ENCODE measurements around the gene TM9SF3.
"Not testable (repeated sequence)": the region's sequence is repeated elsewhere in the genome, so short reads cannot be mapped to it uniquely, and the experiment has no call there.

The TM9SF3 gene

DNA sequence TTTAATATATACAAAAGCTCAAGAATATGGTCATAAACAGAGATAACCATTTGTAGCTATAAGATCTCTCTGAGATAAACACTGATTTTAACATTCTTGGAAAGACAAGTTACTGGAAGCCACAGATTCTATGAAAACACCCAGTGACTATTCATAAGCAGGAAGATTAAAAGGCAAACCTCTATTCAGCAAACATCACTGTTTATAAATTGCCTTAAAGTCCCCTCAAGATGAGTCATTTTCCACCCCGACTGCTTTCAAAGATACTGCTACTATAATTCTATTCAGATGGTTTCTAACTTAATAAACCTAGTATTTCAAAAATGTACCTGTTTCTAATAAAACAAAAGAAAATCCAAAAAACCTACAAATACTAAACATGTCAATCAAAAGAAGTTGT lies 21.0 kb downstream of the TM9SF3 start:
- no peak for DNase-seq

DNA sequence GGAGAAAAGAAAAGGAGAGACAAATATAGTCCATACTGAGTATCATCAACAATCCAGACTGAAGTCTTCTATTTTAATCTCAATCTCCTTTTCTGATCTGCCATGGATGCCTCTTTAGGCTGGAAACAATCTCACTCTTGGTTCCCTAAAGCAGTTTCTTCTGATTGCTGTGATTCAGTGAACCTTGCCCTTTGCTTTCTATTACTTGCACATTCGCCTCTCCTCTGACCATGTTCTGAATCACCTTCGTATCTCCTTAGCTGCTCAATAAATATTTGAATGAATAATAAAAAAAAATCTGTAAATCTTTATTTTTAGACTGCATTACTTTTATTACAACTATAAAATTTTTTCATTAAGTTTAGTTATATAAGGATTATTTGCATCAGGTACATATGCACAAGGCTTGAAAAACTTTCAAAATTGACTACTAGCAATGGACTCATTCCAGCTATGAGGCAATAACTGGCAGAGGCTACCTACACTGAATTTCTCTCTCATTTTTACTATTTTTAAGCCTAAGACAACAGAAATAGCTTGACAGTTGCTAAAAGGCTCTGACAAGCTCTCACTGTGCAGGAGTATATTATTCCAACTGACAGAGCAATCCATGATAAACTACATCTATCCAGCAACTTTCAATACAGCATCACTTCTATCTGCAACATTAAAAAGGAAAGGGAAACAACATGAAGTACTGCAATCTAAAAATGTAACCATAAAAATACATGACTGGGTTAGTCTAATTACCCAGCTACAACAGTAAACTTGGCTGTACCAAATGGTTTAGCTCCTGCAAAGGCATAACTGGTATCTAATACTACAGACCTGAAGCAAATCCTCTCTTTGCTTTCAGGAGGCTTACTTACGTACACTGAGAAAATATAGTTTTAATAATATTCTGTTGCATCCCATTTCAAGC lies 25.6 kb downstream of the TM9SF3 start:
- DNase-seq = no peak

DNA sequence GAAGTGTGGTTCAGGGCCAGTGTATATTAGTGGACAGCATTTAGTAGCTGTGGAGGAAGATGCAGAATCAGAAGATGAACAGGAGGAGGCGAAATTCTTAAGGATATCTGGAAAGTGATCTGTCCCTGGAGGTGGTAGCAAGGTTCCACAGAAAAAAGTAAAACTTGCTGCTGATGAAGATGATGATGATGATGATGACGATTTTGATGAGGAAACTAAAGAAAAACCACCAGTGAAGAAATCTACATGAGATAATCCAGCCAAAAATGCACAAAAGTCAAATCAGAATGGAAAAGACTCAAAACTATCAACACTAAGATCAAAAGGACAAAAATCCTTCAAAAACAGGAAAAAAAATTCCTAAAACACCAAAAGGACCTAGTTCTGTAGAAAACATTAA lies 26.3 kb downstream of the TM9SF3 start:
- DNase-seq = no peak

DNA sequence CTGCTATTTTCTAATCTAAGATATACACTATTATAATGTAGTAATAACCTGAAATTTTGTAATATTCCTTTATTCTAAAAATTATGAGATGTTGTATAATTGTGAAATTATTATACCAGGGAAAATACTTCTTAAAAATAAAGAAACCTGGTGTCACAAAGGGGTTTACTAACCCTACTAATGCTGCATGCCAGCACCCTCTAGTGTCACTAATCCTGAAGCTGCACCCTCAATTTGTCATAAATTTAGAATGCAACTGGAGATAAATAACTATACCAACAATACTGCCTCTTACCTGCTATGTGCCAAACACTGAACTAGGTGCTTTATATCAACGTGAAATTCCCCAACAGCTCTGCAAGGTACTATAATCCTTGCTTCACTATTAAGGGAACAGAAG lies 30.8 kb downstream of the TM9SF3 start:
- no peak for DNase-seq

DNA sequence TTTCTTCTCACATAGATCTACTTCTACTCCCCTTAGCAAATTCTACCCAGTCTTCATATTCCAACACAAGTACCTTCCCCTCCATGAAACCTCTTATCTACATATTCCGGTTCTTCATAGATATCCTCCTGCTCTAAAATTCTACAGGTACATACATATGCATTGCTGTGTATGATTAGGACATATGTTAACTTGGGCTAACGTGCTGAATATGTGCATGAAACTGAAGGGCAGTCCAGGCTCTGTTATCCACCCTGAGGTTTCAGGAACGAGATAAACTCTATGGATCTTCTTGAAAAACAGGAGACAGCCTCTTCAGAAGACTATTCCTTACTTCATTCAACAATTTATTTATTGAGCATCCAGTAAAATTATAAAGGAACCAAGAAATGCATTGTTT lies 31.5 kb downstream of the TM9SF3 start:
- no peak for DNase-seq

GRCh38 chr10:96548589-96548988 lies 38.2 kb downstream of the TM9SF3 start:
- no peak for DNase-seq

DNA sequence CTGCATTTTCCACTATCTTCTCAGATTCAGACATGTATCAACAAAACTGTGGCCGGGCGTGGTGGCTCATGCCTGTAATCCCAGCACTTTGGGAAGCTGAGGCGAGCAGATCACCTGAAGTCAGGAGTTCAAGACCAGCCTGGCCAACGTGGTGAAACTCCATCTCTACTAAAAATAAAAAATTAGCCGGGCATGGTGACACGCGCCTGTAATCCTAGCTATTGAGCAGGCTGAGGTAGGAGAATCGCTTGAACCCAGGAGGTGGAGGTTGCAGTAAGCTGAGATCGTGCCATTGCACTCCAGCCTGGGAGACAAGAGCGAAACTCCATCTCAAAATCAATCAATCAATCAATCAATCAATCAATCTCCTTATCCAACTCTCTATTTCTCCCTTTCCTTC lies 41.3 kb downstream of the TM9SF3 start:
- not testable (repeated sequence) for DNase-seq

DNA sequence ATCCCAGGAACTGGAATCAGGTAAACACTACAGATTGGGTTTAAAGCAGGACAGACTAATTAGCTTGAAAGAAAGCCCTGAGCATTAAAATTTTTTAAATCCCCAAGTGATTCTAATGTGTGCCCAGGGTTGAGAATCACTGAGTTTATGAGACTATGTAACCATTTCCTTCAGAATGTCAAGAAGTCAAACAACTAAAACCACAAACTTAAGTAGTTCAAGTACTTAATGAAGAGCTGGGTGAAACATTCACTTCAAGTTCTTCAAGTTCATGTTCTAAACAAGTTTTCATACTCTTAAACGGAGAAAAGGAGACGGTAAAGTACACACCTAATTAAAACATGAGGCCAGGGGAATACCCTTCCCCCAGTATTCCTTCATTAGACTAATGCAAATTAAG lies 44.9 kb downstream of the TM9SF3 start:
- no peak for DNase-seq

GRCh38 chr10:96540240-96540639 lies 46.6 kb downstream of the TM9SF3 start:
- DNase-seq = no peak

GRCh38 chr10:96538683-96539082 lies 48.1 kb downstream of the TM9SF3 start:
- DNase-seq = no peak

GRCh38 chr10:96536129-96536528 lies 50.7 kb downstream of the TM9SF3 start:
- DNase-seq = no peak

- no peak for DNase-seq
These were observed 54.3 kb downstream of the TM9SF3 start for GRCh38 chr10:96532523-96532922.

DNA sequence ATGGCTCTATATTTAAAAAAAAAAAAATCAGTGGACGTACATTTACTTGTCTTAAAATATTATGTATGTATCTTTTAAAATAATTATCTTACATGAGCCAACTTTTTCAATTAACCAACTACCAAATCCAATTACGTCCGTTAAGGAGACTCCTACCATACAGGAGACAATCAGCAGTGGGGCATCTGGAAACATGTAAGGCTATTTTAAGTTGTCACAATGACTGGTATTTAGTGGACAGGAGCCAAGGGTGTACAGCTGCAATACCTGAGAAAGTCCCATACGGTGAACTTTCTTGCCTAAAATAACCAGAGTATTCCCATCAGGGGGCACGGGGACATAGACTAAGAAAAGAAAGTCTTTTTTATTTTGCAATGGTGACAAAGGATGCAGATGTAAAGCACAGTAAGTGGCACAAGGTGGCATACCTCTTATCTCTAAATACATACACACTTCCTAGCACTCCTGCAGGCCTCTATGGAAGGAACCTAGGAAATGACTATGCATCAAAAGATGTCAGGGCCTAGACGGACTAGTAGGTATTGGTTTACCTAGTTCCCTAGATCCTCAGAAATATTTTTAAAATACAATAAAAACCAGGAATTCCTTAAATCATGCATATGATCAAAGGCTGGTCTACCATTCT lies 57.1 kb downstream of the TM9SF3 start:
- DNase-seq = no peak

- DNase-seq = no peak
These were observed 62.1 kb downstream of the TM9SF3 start for GRCh38 chr10:96524741-96525140.

DNA sequence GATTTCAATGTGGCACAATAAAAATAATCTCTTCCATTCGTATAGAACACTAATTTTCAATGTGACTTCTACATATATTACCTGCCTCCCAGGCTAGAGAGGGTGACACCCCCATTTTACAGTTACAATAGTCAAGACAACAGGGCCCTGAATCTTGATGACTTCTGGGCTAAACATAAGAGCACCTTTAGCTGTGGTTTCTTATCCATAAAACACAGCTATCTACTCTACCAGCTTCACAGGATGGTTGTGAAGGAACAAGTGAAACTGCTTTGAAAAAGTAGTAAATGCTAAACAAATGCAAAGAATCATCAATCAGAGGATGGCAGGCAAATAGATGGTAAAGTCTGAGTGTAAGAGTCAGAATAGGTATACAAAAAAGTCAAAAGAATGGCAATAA lies 69.5 kb downstream of the TM9SF3 start:
- DNase-seq = no peak

GRCh38 chr10:96516337-96516736 lies 70.5 kb downstream of the TM9SF3 start:
- no peak for DNase-seq

DNA sequence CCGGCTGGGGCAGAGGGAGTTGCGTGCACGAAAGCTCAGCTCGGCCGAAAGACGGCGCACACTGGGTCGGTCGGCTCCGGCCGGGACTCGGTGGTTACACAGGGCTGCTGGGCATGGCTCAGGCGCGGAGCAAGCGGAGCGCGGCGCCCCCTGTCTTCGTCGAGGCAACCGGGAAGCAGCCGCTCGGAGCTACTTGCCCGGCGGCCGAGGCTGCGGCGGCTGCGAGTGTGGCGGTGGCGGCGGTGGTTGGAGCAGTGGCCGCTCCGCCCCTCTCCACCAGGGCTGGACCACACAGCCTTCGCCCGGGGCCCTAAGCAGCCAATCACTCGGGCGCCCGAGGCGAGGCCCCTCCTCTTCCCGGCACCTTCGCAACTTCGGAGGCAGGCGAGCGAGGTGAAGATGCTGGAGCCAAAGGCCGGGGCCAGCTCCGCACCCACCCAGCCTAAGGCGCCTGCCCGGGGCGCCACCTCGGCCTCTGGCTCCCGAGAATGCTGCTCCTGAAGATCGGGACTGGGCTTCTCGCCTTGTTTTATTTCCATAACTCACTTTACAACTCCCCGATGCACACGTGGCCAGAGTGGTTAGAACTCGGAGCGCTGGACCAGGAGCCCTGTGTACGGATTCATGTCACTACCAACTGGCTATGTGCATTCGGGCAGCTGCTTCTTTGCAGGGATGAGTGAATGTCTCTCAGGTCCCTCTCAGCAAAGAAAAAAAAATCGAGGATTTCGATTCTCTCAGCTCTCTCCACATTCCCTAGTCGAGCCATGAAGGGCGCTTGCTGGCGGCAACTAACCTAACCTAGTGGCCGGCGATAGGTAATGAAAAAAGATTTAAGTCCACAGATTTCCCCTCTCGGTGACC lies 72.9 kb downstream of the TM9SF3 start, which contains the start of gene TLL2:
Gene TLL2, minus strand, starts transcription at position 229 of the 864 bp plus-strand sequence. CDS start 241 bp downstream, outside the sequence.
- DNase-seq = no peak

DNA sequence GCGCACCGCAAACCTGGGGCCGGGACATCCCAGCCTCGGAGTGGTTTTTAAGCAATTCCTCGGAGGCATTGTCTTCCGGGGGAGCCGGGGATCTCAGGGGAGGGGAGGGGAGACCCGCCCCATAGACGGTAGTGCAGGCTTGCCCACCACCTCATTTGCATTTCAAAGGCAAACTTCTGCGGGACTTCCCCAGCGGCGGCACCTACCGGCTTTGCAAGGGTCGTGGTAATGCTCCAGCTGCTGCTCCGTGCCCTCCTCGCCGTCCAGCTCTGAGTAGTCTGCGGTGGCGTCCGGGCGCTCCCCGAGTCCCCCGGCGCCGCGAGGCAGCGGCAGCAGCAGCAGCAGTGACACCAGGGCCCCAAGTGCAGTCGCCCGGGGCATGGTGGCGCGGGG lies 73.5 kb downstream of the TM9SF3 start:
- no peak for DNase-seq

DNA sequence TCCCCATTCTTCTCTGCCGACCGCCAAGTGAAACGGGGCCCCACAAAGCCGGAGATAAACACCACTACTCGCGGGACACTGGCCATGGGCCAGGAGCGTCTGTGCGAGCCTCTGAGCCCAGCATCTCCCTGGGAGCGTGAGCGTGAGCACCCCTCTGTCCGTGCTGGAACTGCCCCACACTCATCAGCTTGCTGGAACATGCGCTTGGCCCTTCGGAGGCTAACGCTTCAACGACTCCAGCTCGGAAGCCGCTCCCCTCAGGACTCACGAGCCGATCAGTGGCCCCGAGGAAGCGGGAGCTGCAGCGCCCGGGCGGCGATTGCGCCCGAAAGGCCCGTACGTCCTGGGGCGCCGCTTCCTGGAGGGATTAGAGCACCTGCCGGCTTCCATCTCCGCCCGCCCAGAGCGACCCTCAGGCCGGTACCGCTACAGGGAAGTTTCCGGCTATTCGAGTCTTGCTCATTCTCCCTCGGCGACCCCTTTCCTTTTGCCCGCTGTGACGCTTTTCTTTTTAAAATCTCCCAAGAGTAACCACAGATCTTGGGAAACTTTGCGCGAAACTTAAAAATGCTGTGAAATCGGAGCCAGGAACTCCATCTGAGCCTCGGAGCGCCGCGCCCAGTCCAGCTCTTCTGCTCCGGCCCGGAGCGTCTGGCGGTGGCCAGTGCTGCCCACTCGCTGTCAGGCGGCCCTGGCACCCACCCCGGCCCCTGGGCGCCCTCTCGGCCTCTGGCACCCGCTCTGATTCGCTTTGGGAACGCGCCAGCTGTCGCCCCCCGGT lies 74.1 kb downstream of the TM9SF3 start:
- no peak for DNase-seq

DNA sequence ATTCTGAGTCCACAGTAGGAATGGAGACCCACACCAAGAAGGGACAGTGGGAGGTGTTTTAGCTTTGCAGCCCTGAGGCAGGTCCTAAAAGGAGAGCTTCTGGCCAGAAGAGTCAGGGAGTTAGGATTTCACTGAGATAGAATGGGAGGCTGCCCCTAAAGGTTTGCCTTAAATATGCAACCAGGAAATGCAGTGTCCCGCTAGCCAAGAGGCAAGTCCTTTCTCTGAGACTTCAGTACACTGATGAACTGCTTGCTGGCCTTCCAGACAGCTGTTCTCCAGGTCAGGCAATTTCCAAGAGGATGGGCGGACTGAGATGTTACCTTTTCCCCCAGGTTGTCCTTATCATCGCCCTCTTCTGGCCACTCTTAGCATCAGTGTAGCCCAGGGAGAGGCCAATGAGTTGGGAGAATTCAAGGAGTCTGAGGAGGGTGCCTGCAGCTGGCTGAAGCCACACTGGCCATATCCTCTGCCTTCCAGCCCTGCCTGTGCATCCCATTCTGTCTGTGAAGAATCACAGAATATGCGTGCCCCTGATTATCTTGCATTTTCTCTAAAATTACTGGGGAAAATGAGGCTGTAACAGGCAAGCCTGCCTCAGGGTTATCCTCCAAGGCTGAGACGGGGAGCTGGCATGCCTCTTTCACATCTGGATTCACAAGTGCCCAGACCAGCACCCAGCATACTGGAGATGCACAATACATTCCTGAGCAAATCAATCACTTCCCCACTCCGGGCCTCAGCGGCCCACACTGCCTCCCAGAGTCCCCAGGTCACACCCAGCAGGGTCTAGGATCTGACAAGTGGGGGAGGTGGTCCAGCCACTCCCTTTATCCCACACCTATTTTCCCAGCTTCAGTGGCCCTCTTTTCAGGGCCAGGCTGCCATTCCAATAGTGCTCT lies 75.5 kb downstream of the TM9SF3 start:
- DNase-seq = no peak

GRCh38 chr10:96509017-96509641 lies 77.7 kb downstream of the TM9SF3 start:
- DNase-seq = no peak

All from NCI-H2081 treated with DMSO at 0.1 percent for 48 hours (cell line).